GM13976 (cell line): Measurements from ENCODE around the gene MYRF.

Source experiments
- DNase-seq: peaks from one replicate; pipeline ENCODE4 v3.0.0; 2012; ENCODE audit warnings: low spot score
- in situ Hi-C: fragments of 300-500 bp; cut with MboI; formaldehyde crosslinking; loops from one replicate; pipeline ENCODE4 v1.12.0; 2022; ENCODE audit warnings: low sequenced_read_pairs, mixed read lengths, inconsistent platforms; ENCODE audit not compliant: unreplicated experiment
- TF ChIP-seq, protein P1 (sequence below): IDR thresholded peaks from 2 replicates; pipeline ENCODE4 v1.5.1; 2012; ENCODE audit warnings: borderline replicate concordance, mild to moderate bottlenecking; ENCODE audit not compliant: insufficient read depth; ENCODE audit errors: extremely low read depth, missing control alignments, control extremely low read depth

MYRF gene

DNA sequence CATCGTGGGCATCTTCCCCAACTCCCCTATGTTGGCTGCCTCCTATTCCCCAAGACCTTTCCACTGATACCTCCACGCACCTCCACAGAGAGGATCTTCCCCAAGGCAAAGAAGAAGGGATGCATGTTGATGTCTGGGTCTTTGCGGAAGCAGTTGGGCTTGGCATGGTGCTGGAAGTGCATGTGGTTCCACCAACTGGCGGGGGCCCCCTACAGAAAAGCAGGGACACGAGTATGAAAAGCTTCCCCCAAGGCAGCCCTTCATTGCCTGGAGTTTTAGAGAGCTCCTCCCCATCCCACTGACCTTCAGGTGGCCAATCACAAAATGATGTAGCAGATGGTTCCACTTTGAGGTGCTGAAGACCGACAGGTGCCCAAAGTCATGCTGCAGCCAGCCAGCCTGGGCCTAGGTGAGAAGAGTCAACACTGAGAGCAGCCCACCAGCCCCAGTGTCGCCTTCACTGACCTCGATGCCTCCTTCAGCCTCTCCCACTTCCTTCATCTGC is 58.3 kb downstream of the MYRF start:
- TF ChIP-seq, protein P1, sequence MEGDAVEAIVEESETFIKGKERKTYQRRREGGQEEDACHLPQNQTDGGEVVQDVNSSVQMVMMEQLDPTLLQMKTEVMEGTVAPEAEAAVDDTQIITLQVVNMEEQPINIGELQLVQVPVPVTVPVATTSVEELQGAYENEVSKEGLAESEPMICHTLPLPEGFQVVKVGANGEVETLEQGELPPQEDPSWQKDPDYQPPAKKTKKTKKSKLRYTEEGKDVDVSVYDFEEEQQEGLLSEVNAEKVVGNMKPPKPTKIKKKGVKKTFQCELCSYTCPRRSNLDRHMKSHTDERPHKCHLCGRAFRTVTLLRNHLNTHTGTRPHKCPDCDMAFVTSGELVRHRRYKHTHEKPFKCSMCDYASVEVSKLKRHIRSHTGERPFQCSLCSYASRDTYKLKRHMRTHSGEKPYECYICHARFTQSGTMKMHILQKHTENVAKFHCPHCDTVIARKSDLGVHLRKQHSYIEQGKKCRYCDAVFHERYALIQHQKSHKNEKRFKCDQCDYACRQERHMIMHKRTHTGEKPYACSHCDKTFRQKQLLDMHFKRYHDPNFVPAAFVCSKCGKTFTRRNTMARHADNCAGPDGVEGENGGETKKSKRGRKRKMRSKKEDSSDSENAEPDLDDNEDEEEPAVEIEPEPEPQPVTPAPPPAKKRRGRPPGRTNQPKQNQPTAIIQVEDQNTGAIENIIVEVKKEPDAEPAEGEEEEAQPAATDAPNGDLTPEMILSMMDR, result no peak
- DNase-seq, result no peak
- in situ Hi-C loops, result no loop called here

DNA sequence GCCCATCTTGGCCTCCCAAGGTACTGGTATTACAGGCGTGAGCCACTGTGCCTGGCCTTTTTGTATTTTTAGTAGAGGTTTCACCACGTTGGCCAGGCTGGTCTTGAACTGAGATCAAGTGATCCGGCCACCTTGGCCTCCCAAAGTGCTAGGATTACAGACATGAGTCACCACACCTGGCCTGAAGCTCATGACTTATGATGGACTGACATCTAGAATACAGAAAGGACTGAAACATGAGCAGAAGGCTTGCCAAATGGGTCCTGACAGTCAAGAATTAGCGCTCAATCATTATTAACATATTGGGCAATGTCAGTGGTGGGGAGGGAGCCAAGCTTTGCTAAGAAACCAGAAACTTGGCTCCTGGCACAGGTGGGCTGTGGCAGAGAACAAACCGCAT is 59.4 kb downstream of the MYRF start:
- in situ Hi-C loops, result no loop called here
- TF ChIP-seq, protein P1, result no peak

DNA sequence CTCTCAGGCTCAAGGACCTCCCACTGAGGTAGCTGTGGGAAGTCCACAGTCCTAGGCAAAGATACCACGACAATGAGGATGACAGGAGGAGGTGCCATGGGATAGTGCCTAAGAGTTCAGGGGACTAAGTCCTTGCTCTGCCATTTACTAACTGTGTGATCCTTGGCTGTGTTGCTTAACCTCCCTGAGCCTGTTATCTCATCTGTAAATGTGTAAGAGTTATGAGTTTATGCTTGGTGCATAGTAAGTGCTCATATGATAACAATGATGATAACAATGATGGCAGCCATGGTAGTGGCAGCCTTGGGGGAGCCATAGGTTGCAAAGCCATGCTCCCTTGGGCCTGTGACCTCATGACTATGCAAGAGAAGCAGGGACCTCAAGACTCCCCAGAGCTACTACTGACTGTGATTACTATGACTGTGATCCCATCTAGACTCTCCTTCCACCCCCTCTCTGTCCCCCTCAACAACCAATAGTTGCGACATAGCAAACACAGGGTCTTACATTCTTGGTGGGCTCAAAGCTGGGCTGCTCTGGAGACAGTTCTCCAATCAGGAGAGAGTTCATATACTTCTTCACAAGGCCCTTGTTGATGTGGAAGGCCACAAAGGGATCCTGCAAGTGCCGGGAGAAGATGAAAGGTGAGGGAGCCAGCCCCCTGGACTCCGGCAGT is 60.4 kb downstream of the MYRF start:
- DNase-seq, result no peak
- TF ChIP-seq, protein P1, result no peak
- in situ Hi-C loops, result no loop called here

More for the DNA sequence above, 59.4 kb downstream of the MYRF start:
- no peak for DNase-seq

DNA sequence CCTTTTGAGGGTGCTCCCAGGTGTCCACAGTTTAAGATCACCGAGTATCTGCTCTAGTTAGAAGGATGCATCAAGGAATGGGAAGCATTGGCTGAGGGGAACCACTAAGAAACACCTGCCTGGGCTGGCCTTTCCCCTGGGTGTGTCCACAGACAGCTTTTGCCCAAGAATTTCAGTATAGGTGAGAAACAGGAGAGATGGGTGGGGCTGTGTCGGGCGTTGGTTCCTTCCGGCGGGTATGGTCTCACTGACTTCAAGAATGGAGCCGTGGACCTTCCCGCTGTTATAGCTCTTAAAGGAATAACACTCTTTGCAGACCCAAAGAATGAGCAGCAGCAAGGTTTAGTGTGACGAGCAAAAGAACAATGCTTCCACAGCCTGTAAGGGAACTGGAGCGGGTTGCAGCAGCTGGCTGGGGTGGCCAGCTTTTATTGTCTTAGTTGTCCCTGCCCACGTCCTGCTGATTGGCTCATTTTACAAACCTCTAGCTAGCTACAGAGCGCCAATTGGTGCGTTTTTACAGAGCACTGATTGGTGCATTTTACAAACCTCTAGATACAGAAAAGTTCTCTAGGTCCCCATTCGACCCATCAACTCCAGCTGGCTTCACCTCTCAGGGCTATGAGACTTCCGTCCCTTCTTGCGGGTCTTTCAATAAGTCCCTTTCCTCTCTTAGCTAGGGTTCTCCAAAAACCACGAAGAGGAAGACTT is 62.0 kb downstream of the MYRF start:
- in situ Hi-C loops, result no loop called here
- TF ChIP-seq, protein P1, result no peak
- no peak for DNase-seq

DNA sequence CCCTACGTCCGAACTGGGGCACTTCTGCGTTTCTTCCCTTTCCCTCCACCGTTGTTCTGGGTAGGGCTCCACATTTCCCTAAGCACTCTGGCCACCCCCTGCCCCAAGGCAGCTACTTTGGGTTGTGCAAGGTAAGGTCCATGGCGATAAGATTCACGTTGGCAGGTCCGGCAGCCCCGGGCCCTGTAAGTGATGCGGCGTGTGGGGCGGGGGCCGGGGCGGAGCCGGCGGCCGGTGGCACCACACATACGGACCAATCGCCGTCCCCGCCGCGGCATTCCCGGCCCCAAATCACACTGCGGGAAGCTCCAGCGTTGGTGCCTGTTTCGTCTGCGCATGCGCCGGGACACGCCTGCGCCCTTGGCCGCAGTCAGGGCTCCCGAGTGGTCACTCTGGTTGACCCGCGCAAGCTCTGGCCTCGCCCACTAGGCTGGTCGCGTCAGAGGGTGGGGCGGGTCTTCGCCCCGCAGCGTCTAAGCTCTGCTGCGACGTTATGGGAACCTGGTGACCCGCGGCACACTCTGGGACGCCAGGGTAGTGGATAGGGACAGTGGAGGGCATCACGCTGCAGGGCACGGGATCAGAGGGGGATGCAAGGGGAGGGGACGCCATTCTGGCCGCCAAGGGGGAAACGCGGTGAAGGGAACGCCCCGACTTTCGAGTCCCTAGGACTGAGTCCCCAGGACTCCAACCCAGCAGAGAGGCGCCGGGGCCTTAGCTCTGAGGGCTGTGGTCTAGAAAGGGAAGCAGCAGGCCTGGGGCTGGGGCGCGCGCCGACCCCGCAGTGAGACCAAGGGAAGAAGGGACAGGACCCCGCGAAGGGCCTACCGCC is 62.7 kb downstream of the MYRF start:
- TF ChIP-seq, protein P1, result no peak
- DNase-seq, result peak; percentile 96
- in situ Hi-C loops, result no loop called here

DNA sequence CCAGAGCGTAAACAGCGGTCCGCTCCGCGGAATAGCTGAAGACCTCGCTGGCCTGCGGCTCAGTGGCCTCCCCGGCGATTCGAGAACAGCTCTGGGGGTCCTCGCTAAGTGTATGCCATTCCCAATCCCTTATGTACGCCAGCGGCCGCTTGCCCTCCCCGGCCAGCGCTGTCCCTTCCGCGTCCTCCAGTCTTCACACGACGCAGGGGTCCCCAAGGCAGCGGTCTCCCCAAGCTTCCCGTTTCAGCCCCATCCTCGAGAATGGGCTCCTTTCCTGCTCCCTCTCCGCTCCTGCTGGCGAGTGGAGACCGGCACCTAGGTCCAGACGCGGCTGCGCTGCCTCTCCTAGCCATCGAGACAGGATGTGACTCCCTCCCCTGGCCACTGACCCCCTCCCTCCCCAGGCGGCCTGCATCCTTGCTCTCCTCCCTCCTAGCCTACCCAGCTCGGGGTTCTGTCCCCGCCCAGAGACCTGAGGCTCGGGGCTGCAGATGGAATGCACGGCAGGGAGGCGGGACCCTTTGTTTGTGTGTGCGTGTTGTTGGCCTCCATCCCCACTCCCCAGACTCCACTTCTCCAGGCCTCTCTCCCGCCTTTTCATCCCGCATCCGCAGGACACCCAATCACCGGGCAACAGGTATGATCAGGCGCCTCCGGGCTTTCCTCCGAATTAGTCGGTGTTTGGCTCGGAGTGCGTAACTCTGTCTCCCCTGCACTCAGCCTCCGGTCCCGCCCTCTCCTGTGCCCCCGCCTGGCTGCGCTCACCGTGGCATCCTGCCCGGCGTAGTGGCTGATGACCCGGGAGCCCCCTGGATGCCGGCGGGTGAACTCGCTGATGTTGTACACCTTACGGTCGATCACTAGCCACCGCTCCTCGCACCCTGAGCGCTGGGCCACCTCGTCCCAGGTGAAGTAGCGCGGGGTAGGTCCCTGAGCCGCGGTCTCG is 63.6 kb downstream of the MYRF start:
- in situ Hi-C loops, result no loop called here
- TF ChIP-seq, protein P1, result no peak
- peak; percentile 72 for DNase-seq
